Lower leg skin (tissue), 3 donors: Measurements from ENCODE around the gene RUFY4.

Source experiments
- CTCF ChIP-seq, 3 donors: fragments of 450-650 bp; IDR thresholded peaks; one replicate each; pipeline ENCODE4 v1.5.1; 2016; ENCODE audit warnings: antibody characterized with exemption in 3 of 3, mild to moderate bottlenecking in 3 of 3, moderate library complexity in 2 of 3
- POLR2A ChIP-seq, 2 donors: fragments of 450-650 bp; IDR thresholded peaks; one replicate each; pipeline ENCODE4 v1.6.1; 2016 to 2017; ENCODE audit warnings: antibody characterized with exemption in 2 of 2, mild to moderate bottlenecking in 1 of 2, moderate library complexity in 1 of 2

- TF ChIP-seq CTCF (IDR thresholded peaks at IDR 0.05) (no peak), POLR2A (IDR thresholded peaks at IDR 0.05) (no peak)
Measured at GRCh38 chr2:218127929-218128455, 58.9 kb downstream of the RUFY4 start.
